ENCODE data around the gene GRIN1. TPM values are rescaled to one million over a fixed set of nuclear protein-coding genes. Genes with fewer than 3 reads are reported as not detected.

GRIN1 gene
- total and polyA plus RNA-seq, 2 donors (not counting 1 experiment from before 2014, with no cell fraction given) = 0.04 TPM; not detected in 1

- intact Hi-C loops (cut with micrococcal nuclease) = no loop called here
- H3K36me3 ChIP-seq (replicated peaks in 1 of 2; ENCODE audit: control extremely low read depth in 1 of 2, control insufficient read depth in 1 of 2, extremely low read depth in 1 of 2, insufficient read depth in 2 of 2, low read length in 1 of 2) = no peaks in the 10 kb centered on the region
- ATAC-seq (ENCODE audit: low read depth) (no peak), DNase-seq (no peak)
- POLR2A ChIA-PET = no interaction called here
- CTCF ChIA-PET = no interaction called here
- H2AFZ ChIP-seq (ENCODE audit: insufficient read depth, low read depth, low read length, poor library complexity, severe bottlenecking) = no peak overlapping the region
- no peak overlapping the region for H3K4me3 Mint-ChIP-seq
- no peak overlapping the region for H3K27ac ChIP-seq (ENCODE audit: low read length in 2 of 2)
- no peak overlapping the region for H3K9ac ChIP-seq (ENCODE audit: low read length)
- no peaks in the 10 kb centered on the region for H3K9me3 Mint-ChIP-seq (ENCODE audit: insufficient read depth)
- H3K4me2 ChIP-seq (replicated peaks; ENCODE audit: low read depth, low read length, poor library complexity, severe bottlenecking) = no peak overlapping the region
- peaks cover 12 to 46% of the 10 kb centered on the region in 2 donors for H3K4me1 ChIP-seq (ENCODE audit: control insufficient read depth in 2 of 2, insufficient read depth in 2 of 2, low read length in 2 of 2)
- peaks cover 0 to 19% (median 0%) of the 10 kb centered on the region in 3 donors for H3K9me3 ChIP-seq (ENCODE audit: control extremely low read depth in 1 of 3, control insufficient read depth in 2 of 3, insufficient read depth in 1 of 3, low read length in 2 of 3)
- no peaks in the 10 kb centered on the region for H4K20me1 ChIP-seq (ENCODE audit: control insufficient read depth, insufficient read depth, low read length, poor library complexity, severe bottlenecking)
- peaks cover 30% of the 10 kb centered on the region for H3K27me3 Mint-ChIP-seq
- peaks cover 12% of the 10 kb centered on the region for H3K4me1 Mint-ChIP-seq
- H3K4me3 ChIP-seq (ENCODE audit: control extremely low read depth in 1 of 5, extremely low read depth in 1 of 5, insufficient read depth in 1 of 5, low read depth in 2 of 5, low read length in 4 of 5) = no peak overlapping the region
- TF ChIP-seq, protein P1, sequence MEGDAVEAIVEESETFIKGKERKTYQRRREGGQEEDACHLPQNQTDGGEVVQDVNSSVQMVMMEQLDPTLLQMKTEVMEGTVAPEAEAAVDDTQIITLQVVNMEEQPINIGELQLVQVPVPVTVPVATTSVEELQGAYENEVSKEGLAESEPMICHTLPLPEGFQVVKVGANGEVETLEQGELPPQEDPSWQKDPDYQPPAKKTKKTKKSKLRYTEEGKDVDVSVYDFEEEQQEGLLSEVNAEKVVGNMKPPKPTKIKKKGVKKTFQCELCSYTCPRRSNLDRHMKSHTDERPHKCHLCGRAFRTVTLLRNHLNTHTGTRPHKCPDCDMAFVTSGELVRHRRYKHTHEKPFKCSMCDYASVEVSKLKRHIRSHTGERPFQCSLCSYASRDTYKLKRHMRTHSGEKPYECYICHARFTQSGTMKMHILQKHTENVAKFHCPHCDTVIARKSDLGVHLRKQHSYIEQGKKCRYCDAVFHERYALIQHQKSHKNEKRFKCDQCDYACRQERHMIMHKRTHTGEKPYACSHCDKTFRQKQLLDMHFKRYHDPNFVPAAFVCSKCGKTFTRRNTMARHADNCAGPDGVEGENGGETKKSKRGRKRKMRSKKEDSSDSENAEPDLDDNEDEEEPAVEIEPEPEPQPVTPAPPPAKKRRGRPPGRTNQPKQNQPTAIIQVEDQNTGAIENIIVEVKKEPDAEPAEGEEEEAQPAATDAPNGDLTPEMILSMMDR (IDR thresholded peaks at IDR 0.05) = no peak
- 93% methylated on average over 32 of the region's 32 CpGs for WGBS (ENCODE audit: insufficient coverage)
- peaks cover 0 to 74% (median 31%) of the 10 kb centered on the region in 4 experiments for H3K27me3 ChIP-seq (replicated peaks in 1 of 4; ENCODE audit: control extremely low read depth in 1 of 4, control insufficient read depth in 3 of 4, insufficient read depth in 4 of 4, low read length in 3 of 4)
- H3K79me2 ChIP-seq (ENCODE audit: control insufficient read depth, insufficient read depth, low read length) = no peaks in the 10 kb centered on the region
- H3K27ac Mint-ChIP-seq = no peak overlapping the region
Measured at GRCh38 chr9:137165250-137165836, 26.4 kb downstream of the GRIN1 start.

- Mint-ChIP-seq H3K9me3 (ENCODE audit: insufficient read depth) (no peaks in the 10 kb centered on the region), H3K27ac (no peak overlapping the region), H3K4me1 (peaks cover 12% of the 10 kb centered on the region), H3K4me3 (peak overlapping the region; percentile 41), H3K27me3 (peaks cover 30% of the 10 kb centered on the region)
- peaks cover 0 to 81% (median 39%) of the 10 kb centered on the region in 4 experiments for H3K27me3 ChIP-seq (replicated peaks in 1 of 4; ENCODE audit: control extremely low read depth in 1 of 4, control insufficient read depth in 3 of 4, insufficient read depth in 4 of 4, low read length in 3 of 4)
- no peak overlapping the region for H2AFZ ChIP-seq (ENCODE audit: insufficient read depth, low read depth, low read length, poor library complexity, severe bottlenecking)
- 69% methylated on average over 22 of the region's 22 CpGs for WGBS (ENCODE audit: insufficient coverage)
- TF ChIP-seq EZH2 (IDR thresholded peaks at IDR 0.05; ENCODE audit: borderline replicate concordance, insufficient read depth, low read depth, low read length, poor library complexity, severe bottlenecking) = no peak
- TF ChIP-seq, protein P1 (IDR thresholded peaks at IDR 0.05) = no peak
- H3K36me3 ChIP-seq (replicated peaks in 1 of 2; ENCODE audit: control extremely low read depth in 1 of 2, control insufficient read depth in 1 of 2, extremely low read depth in 1 of 2, insufficient read depth in 2 of 2, low read length in 1 of 2) = no peaks in the 10 kb centered on the region
- POLR2A ChIA-PET = no interaction called here
- no peak overlapping the region for H3K4me2 ChIP-seq (replicated peaks; ENCODE audit: low read depth, low read length, poor library complexity, severe bottlenecking)
- H3K9ac ChIP-seq (ENCODE audit: low read length) = no peak overlapping the region
- no peaks in the 10 kb centered on the region for H3K79me2 ChIP-seq (ENCODE audit: control insufficient read depth, insufficient read depth, low read length)
- no peak for DNase-seq
- no peak for ATAC-seq (ENCODE audit: low read depth)
- no peaks in the 10 kb centered on the region for H4K20me1 ChIP-seq (ENCODE audit: control insufficient read depth, insufficient read depth, low read length, poor library complexity, severe bottlenecking)
- H3K4me3 ChIP-seq (ENCODE audit: control extremely low read depth in 1 of 5, extremely low read depth in 1 of 5, insufficient read depth in 1 of 5, low read depth in 2 of 5, low read length in 4 of 5) = no peak overlapping the region
- H3K27ac ChIP-seq (ENCODE audit: low read length in 2 of 2) = no peak overlapping the region
- H3K4me1 ChIP-seq (ENCODE audit: control insufficient read depth in 2 of 2, insufficient read depth in 2 of 2, low read length in 2 of 2) = peaks cover 12 to 41% of the 10 kb centered on the region in 2 donors
- H3K9me3 ChIP-seq (ENCODE audit: control extremely low read depth in 1 of 3, control insufficient read depth in 2 of 3, insufficient read depth in 1 of 3, low read length in 2 of 3) = peaks cover 0 to 25% (median 0%) of the 10 kb centered on the region in 3 donors
- intact Hi-C loops (cut with micrococcal nuclease) = no loop called here
- CTCF ChIA-PET = no interaction called here
Measured at GRCh38 chr9:137166380-137167229, 27.7 kb downstream of the GRIN1 start.
